HepG2 (cell line): ENCODE data around the gene ELOVL7.

Experiments used
- FOXA1 ChIP-seq, 2 experiments: fragments of 450-650 bp in 1 of 2; sonication (generic) in 1 of 2; formaldehyde crosslinking in 1 of 2; IDR thresholded peaks; 2 replicates each; pipeline versions ENCODE4 v1.4.0 to v1.6.1; 2016 to 2020; ENCODE audit warnings: missing genetic modification reagents in 1 of 2
- HNF4A ChIP-seq: sonication (generic); formaldehyde crosslinking; IDR thresholded peaks from 2 replicates; pipeline ENCODE4 v1.4.0; 2020; ENCODE audit warnings: missing genetic modification reagents
- NRL ChIP-seq: sonication (generic); formaldehyde crosslinking; IDR thresholded peaks from 2 replicates; pipeline ENCODE4 v1.5.0; 2020; ENCODE audit warnings: missing genetic modification reagents, mild to moderate bottlenecking, moderate library complexity, borderline replicate concordance
- RAD21 ChIP-seq: fragments of 450-650 bp; formaldehyde crosslinking; IDR thresholded peaks from 2 replicates; pipeline ENCODE4 v1.5.0; 2020; ENCODE audit warnings: mild to moderate bottlenecking
- SSRP1 ChIP-seq: IDR thresholded peaks from 2 replicates; pipeline ENCODE4 v1.6.1; 2016; ENCODE audit warnings: control low read depth
- TF ChIP-seq, protein P1 (sequence below): sonication (generic); formaldehyde crosslinking; IDR thresholded peaks from 2 replicates; pipeline ENCODE4 v1.5.0; 2020; ENCODE audit warnings: mild to moderate bottlenecking, missing genetic modification reagents, moderate library complexity
- TF ChIP-seq, protein P2 (sequence below): sonication (generic); formaldehyde crosslinking; IDR thresholded peaks from 2 replicates; pipeline ENCODE4 v1.5.1; 2020; ENCODE audit warnings: missing genetic modification reagents, mild to moderate bottlenecking, borderline replicate concordance
- TF ChIP-seq, protein P3 (sequence below): fragments of 450-650 bp; IDR thresholded peaks from 2 replicates; pipeline ENCODE4 v1.6.1; 2017; ENCODE audit warnings: mild to moderate bottlenecking

DNA sequence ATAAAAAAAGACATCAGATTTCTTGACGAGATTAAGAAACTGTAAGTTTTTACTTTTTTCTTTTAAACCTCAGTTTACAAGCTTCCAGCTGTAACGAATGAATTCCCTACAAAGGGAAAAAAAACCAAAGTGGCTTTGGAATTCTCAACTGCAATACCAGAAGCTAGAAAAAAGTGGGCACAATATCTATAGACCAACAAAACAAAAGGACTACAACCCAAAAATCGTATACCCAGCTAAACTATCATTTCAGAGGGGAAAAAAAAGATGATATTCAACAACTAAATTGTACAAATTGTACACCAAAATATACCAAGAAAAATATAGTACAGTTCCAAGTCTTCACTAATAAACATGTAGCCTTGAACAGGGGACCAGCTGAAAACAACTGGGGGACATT, 26.8 kb upstream of the ELOVL7 start:
- TF ChIP-seq, protein P1, sequence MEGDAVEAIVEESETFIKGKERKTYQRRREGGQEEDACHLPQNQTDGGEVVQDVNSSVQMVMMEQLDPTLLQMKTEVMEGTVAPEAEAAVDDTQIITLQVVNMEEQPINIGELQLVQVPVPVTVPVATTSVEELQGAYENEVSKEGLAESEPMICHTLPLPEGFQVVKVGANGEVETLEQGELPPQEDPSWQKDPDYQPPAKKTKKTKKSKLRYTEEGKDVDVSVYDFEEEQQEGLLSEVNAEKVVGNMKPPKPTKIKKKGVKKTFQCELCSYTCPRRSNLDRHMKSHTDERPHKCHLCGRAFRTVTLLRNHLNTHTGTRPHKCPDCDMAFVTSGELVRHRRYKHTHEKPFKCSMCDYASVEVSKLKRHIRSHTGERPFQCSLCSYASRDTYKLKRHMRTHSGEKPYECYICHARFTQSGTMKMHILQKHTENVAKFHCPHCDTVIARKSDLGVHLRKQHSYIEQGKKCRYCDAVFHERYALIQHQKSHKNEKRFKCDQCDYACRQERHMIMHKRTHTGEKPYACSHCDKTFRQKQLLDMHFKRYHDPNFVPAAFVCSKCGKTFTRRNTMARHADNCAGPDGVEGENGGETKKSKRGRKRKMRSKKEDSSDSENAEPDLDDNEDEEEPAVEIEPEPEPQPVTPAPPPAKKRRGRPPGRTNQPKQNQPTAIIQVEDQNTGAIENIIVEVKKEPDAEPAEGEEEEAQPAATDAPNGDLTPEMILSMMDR (CRISPR knock-in tag) = no peak
- TF ChIP-seq, protein P2, sequence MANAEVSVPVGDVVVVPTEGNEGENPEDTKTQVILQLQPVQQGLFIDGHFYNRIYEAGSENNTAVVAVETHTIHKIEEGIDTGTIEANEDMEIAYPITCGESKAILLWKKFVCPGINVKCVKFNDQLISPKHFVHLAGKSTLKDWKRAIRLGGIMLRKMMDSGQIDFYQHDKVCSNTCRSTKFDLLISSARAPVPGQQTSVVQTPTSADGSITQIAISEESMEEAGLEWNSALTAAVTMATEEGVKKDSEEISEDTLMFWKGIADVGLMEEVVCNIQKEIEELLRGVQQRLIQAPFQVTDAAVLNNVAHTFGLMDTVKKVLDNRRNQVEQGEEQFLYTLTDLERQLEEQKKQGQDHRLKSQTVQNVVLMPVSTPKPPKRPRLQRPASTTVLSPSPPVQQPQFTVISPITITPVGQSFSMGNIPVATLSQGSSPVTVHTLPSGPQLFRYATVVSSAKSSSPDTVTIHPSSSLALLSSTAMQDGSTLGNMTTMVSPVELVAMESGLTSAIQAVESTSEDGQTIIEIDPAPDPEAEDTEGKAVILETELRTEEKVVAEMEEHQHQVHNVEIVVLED (CRISPR knock-in tag) = no peak
- TF ChIP-seq NRL (CRISPR knock-in tag) (no peak), FOXA1 (IDR thresholded peaks at IDR 0.05) (no peak), FOXA1 (CRISPR knock-in tag; IDR thresholded peaks at IDR 0.05) (no peak), SSRP1 (CRISPR knock-in tag) (no peak), HNF4A (CRISPR knock-in tag) (no peak), RAD21 (CRISPR knock-in tag) (no peak)
- TF ChIP-seq, protein P3, sequence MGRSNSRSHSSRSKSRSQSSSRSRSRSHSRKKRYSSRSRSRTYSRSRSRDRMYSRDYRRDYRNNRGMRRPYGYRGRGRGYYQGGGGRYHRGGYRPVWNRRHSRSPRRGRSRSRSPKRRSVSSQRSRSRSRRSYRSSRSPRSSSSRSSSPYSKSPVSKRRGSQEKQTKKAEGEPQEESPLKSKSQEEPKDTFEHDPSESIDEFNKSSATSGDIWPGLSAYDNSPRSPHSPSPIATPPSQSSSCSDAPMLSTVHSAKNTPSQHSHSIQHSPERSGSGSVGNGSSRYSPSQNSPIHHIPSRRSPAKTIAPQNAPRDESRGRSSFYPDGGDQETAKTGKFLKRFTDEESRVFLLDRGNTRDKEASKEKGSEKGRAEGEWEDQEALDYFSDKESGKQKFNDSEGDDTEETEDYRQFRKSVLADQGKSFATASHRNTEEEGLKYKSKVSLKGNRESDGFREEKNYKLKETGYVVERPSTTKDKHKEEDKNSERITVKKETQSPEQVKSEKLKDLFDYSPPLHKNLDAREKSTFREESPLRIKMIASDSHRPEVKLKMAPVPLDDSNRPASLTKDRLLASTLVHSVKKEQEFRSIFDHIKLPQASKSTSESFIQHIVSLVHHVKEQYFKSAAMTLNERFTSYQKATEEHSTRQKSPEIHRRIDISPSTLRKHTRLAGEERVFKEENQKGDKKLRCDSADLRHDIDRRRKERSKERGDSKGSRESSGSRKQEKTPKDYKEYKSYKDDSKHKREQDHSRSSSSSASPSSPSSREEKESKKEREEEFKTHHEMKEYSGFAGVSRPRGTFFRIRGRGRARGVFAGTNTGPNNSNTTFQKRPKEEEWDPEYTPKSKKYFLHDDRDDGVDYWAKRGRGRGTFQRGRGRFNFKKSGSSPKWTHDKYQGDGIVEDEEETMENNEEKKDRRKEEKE = no peak
